NOMO-1 (cell line): ENCODE data around the gene CRYBG1.

ENCODE experiments used
- DNase-seq, 2 experiments: peaks; one replicate each; lab custom pipeline; 2025; ENCODE audit not compliant: unreplicated experiment in 2 of 2; lab: John Stamatoyannopoulos, UW

Gene CRYBG1

GRCh38 chr6:106360410-106360988, at the start of gene CRYBG1:
TSS of gene CRYBG1 (plus strand) at chr6:106360717. CDS start at chr6:106360909, 192 bp downstream.
- DNase-seq: peak; percentile 6 to 41

- no peak for DNase-seq
These were observed 44.6 kb upstream of the CRYBG1 start for GRCh38 chr6:106315765-106316374.

- DNase-seq: no peak
These were observed 44.1 kb upstream of the CRYBG1 start for GRCh38 chr6:106316375-106316766.

- DNase-seq: no peak
These were observed 42.5 kb upstream of the CRYBG1 start for GRCh38 chr6:106318061-106318460.

GRCh38 chr6:106318851-106319250, 41.7 kb upstream of the CRYBG1 start:
- peak in 1 of 2 experiments; percentile 10 for DNase-seq

GRCh38 chr6:106321940-106322339, 38.6 kb upstream of the CRYBG1 start:
- no peak for DNase-seq

- peak in 1 of 2 experiments; percentile 59 for DNase-seq
These were observed 35.7 kb upstream of the CRYBG1 start for GRCh38 chr6:106324726-106325335.

- DNase-seq: peak; percentile 97
These were observed 35.0 kb upstream of the CRYBG1 start, which contains the start of gene ATG5 for GRCh38 chr6:106325336-106326178. TSS of gene ATG5 (minus strand) at chr6:106325760. CDS start at chr6:106316208, 9,552 bp downstream.

GRCh38 chr6:106334646-106335448, 25.7 kb upstream of the CRYBG1 start:
- DNase-seq: peak in 1 of 2 experiments; percentile 36

- DNase-seq: peak; percentile 22 to 85
These were observed 21.0 kb upstream of the CRYBG1 start for GRCh38 chr6:106339334-106340029.

- no peak for DNase-seq
These were observed 13.3 kb upstream of the CRYBG1 start for GRCh38 chr6:106347219-106347618.

GRCh38 chr6:106356378-106356777, 4.1 kb upstream of the CRYBG1 start:
- DNase-seq: no peak

- DNase-seq: no peak
These were observed 533 bp upstream of the CRYBG1 start for GRCh38 chr6:106359959-106360409.

GRCh38 chr6:106360989-106361430, 493 bp downstream of the CRYBG1 start:
- DNase-seq: peak in 1 of 2 experiments; percentile 32

- DNase-seq: no peak
These were observed 3.1 kb downstream of the CRYBG1 start for GRCh38 chr6:106363401-106364138.

- no peak for DNase-seq
These were observed 9.2 kb downstream of the CRYBG1 start for GRCh38 chr6:106369739-106370138.

GRCh38 chr6:106370639-106371038, 10.1 kb downstream of the CRYBG1 start:
- DNase-seq: no peak

GRCh38 chr6:106372838-106373501, 12.5 kb downstream of the CRYBG1 start:
- no peak for DNase-seq
